ENCODE results near the gene DCAF11.

Gene DCAF11

GRCh38 chr14:24113801-24114531, 611 bp upstream of the DCAF11 start:
- peak overlapping the region; percentile 82 for H3K4me3 ChIP-seq (ENCODE audit: low read depth, low read length)

GRCh38 chr14:24115422-24116127, 998 bp downstream of the DCAF11 start:
- peak overlapping the region; percentile 82 for H3K4me3 ChIP-seq (ENCODE audit: low read depth, low read length)
- DNase-seq (ENCODE audit: low read depth) = no peak

More at GRCh38 chr14:24113801-24114531, 611 bp upstream of the DCAF11 start:
- DNase-seq (ENCODE audit: low read depth) = peak; percentile 63

GRCh38 chr14:24116128-24116814, 1.7 kb downstream of the DCAF11 start:
- DNase-seq (ENCODE audit: low read depth) = no peak
- H3K4me3 ChIP-seq (ENCODE audit: low read depth, low read length) = no peak overlapping the region

GRCh38 chr14:24117179-24117578, 2.6 kb downstream of the DCAF11 start:
- no peak for DNase-seq (ENCODE audit: low read depth)
- no peak overlapping the region for H3K4me3 ChIP-seq (ENCODE audit: low read depth, low read length)

- H3K4me3 ChIP-seq (ENCODE audit: low read depth, low read length) = no peak overlapping the region
- DNase-seq (ENCODE audit: low read depth) = no peak
Observed at GRCh38 chr14:24119691-24120090, 5.1 kb downstream of the DCAF11 start.

- no peak overlapping the region for H3K4me3 ChIP-seq (ENCODE audit: low read depth, low read length)
- DNase-seq (ENCODE audit: low read depth) = no peak
Observed at GRCh38 chr14:24121210-24121609, 6.6 kb downstream of the DCAF11 start.

- DNase-seq (ENCODE audit: low read depth) = no peak
- H3K4me3 ChIP-seq (ENCODE audit: low read depth, low read length) = no peak overlapping the region
Observed at GRCh38 chr14:24122416-24122815, 7.8 kb downstream of the DCAF11 start.

GRCh38 chr14:24122898-24123297, 8.3 kb downstream of the DCAF11 start:
- no peak for DNase-seq (ENCODE audit: low read depth)
- H3K4me3 ChIP-seq (ENCODE audit: low read depth, low read length) = no peak overlapping the region

GRCh38 chr14:24123424-24124417, 9.1 kb downstream of the DCAF11 start:
- no peak overlapping the region for H3K4me3 ChIP-seq (ENCODE audit: low read depth, low read length)
- no peak for DNase-seq (ENCODE audit: low read depth)

- DNase-seq (ENCODE audit: low read depth) = no peak
- H3K4me3 ChIP-seq (ENCODE audit: low read depth, low read length) = no peak overlapping the region
Observed at GRCh38 chr14:24126939-24127338, 12.4 kb downstream of the DCAF11 start.

GRCh38 chr14:24127673-24128072, 13.1 kb downstream of the DCAF11 start:
- no peak for DNase-seq (ENCODE audit: low read depth)

GRCh38 chr14:24129410-24129998, 14.9 kb downstream of the DCAF11 start:
- no peak for DNase-seq (ENCODE audit: low read depth)
- no peak overlapping the region for H3K4me3 ChIP-seq (ENCODE audit: low read depth, low read length)

More at GRCh38 chr14:24127673-24128072, 13.1 kb downstream of the DCAF11 start:
- no peak overlapping the region for H3K4me3 ChIP-seq (ENCODE audit: low read depth, low read length)

- no peak for DNase-seq (ENCODE audit: low read depth)
Observed at GRCh38 chr14:24130380-24130716, 15.8 kb downstream of the DCAF11 start, which contains the start of gene FITM1. TSS of gene FITM1 (plus strand) at chr14:24130659. CDS start at chr14:24131564, 905 bp downstream.

GRCh38 chr14:24130717-24131548, 16.4 kb downstream of the DCAF11 start:
- DNase-seq (ENCODE audit: low read depth) = peak; percentile 50

More at GRCh38 chr14:24130380-24130716, 15.8 kb downstream of the DCAF11 start, which contains the start of gene FITM1:
- peak within 1 kb of the TSS; percentile 38 for H3K4me3 ChIP-seq (ENCODE audit: low read depth, low read length)

GRCh38 chr14:24131549-24131966, 17.0 kb downstream of the DCAF11 start:
- no peak for DNase-seq (ENCODE audit: low read depth)
- H3K4me3 ChIP-seq (ENCODE audit: low read depth, low read length) = peak overlapping the region; percentile 38

More at GRCh38 chr14:24130717-24131548, 16.4 kb downstream of the DCAF11 start:
- H3K4me3 ChIP-seq (ENCODE audit: low read depth, low read length) = no peak overlapping the region

- peak overlapping the region; percentile 38 for H3K4me3 ChIP-seq (ENCODE audit: low read depth, low read length)
- no peak for DNase-seq (ENCODE audit: low read depth)
Observed at GRCh38 chr14:24132061-24132685, 17.6 kb downstream of the DCAF11 start.

- DNase-seq (ENCODE audit: low read depth) = no peak
Observed at GRCh38 chr14:24132976-24133375, 18.4 kb downstream of the DCAF11 start.

More at GRCh38 chr14:24132976-24133375, 18.4 kb downstream of the DCAF11 start:
- no peak overlapping the region for H3K4me3 ChIP-seq (ENCODE audit: low read depth, low read length)

Data from skeletal muscle cell (primary cell).